Ascending aorta (tissue), 2 donors: ENCODE data around the gene RTCA. TPM values are rescaled to one million over a fixed set of nuclear protein-coding genes. Genes with fewer than 3 reads are reported as not detected.

Experiments
- DNase-seq, 2 donors: peaks; one replicate each; pipeline ENCODE4 v3.0.0-alpha.2; 2019; ENCODE audit warnings: low spot score in 2 of 2
- H3K27ac ChIP-seq, 2 donors: fragments of 200-600 bp; sonication (generic); one replicate each; pipeline ENCODE4 v1.5.1; 2016 to 2017; ENCODE audit warnings: mild to moderate bottlenecking in 1 of 2
- H3K27me3 ChIP-seq: fragments of 200-600 bp; sonication (generic); one replicate; pipeline ENCODE4 v1.5.1; 2017
- H3K36me3 ChIP-seq, 2 donors: fragments of 200-600 bp; sonication (generic); one replicate each; pipeline ENCODE4 v1.5.1; 2016
- H3K4me1 ChIP-seq, 2 donors: fragments of 200-600 bp; sonication (generic); one replicate each; pipeline ENCODE4 v1.5.1; 2016 to 2017; ENCODE audit warnings: mild to moderate bottlenecking in 1 of 2
- H3K4me3 ChIP-seq, 2 donors: fragments of 200-600 bp; sonication (generic); one replicate each; pipeline ENCODE4 v1.5.1; 2016 to 2017; ENCODE audit warnings: mild to moderate bottlenecking in 1 of 2
- H3K9me3 ChIP-seq, 2 donors: fragments of 200-600 bp; sonication (generic); one replicate each; pipeline ENCODE4 v1.5.1; 2016
- intact Hi-C: fragments of 100-400 bp; cut with DNase I; formaldehyde crosslinking; loops from one replicate; pipeline ENCODE4 v1.15.1; 2023
- total RNA-seq: library from RNA; depleted of rRNA; stranded (reverse); fragments of >200 nt; gene quantifications from one replicate; pipeline ENCODE4 v1.1.0, GENCODE V29; 2016
- TF ChIP-seq, protein P1 (sequence below), 3 experiments: fragments of 200-600 bp in 2 of 3; fragments of 450-650 bp in 1 of 3; sonication (generic) in 2 of 3; IDR thresholded peaks; one replicate each; pipeline ENCODE4 v1.5.1; 2016 to 2019; ENCODE audit warnings: antibody characterized with exemption in 3 of 3, mild to moderate bottlenecking in 1 of 3, moderate library complexity in 1 of 3

Gene RTCA
- total RNA-seq, 1 donor from 2014 or later, result 2.8 TPM

DNA sequence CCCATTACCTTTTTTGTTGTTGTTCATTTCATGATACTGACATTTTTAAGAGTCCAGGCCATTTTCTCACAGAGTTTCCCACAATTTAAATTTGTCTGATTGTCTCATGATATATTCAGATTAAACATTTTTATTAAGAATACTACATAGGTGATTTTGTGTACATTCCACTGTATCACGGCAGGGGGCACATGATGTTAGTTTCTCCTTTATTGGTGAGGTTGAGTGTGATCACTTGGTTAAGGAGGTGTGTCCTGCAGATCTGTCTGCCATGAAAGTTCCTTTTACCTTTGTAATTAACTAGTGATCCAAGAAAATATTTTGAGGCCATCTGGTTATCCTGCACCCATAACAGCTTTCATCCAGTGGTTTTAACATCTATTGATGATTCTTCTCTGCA lies 11.8 kb downstream of the RTCA start:
- Histone ChIP-seq H3K9me3 (no peaks in the 10 kb centered on the region), H3K27me3 (no peaks in the 10 kb centered on the region), H3K4me1 (no peaks in the 10 kb centered on the region), H3K27ac (no peak overlapping the region), H3K36me3 (peaks cover 66 to 77% of the 10 kb centered on the region in 2 donors), H3K4me3 (no peak overlapping the region)
- no peak for DNase-seq
- intact Hi-C loops, result no loop called here
- TF ChIP-seq, protein P1, sequence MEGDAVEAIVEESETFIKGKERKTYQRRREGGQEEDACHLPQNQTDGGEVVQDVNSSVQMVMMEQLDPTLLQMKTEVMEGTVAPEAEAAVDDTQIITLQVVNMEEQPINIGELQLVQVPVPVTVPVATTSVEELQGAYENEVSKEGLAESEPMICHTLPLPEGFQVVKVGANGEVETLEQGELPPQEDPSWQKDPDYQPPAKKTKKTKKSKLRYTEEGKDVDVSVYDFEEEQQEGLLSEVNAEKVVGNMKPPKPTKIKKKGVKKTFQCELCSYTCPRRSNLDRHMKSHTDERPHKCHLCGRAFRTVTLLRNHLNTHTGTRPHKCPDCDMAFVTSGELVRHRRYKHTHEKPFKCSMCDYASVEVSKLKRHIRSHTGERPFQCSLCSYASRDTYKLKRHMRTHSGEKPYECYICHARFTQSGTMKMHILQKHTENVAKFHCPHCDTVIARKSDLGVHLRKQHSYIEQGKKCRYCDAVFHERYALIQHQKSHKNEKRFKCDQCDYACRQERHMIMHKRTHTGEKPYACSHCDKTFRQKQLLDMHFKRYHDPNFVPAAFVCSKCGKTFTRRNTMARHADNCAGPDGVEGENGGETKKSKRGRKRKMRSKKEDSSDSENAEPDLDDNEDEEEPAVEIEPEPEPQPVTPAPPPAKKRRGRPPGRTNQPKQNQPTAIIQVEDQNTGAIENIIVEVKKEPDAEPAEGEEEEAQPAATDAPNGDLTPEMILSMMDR (IDR thresholded peaks at IDR 0.05), result no peak

DNA sequence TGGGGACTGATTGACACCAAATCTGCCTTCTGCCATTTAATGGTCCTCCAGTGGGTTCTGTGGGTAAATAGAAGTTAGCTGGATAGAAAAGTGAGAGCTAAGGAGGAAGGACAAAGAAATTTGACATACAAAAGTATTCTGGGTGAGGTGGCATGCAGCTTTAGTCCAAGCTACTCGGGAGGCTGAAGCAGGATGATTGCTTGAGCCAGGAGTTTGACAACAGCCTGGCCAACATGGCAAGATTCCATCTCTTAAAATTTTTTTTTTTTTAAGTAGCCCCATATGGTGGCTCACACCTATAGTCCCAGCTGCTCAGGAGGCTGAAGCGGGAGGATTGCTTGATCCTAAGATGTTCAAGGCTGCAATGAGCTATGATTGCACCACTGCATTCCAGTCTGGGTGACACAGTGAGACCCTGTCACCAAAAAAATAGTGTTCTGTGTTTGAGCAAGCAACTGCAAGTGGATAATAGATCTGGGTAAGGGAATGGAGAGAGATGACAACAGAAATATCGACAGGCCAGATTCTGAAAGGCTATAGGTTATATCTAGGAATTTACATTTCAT lies 13.4 kb downstream of the RTCA start:
- no peak for DNase-seq
- no peaks in the 10 kb centered on the region for H3K9me3 ChIP-seq
- TF ChIP-seq, protein P1 (IDR thresholded peaks at IDR 0.05), result no peak
- H3K27me3 ChIP-seq, result no peaks in the 10 kb centered on the region
- intact Hi-C loops, result no loop called here
- no peak overlapping the region for H3K4me3 ChIP-seq
- no peak overlapping the region for H3K27ac ChIP-seq
- H3K4me1 ChIP-seq, result no peaks in the 10 kb centered on the region
- peaks cover 59 to 68% of the 10 kb centered on the region in 2 donors for H3K36me3 ChIP-seq

DNA sequence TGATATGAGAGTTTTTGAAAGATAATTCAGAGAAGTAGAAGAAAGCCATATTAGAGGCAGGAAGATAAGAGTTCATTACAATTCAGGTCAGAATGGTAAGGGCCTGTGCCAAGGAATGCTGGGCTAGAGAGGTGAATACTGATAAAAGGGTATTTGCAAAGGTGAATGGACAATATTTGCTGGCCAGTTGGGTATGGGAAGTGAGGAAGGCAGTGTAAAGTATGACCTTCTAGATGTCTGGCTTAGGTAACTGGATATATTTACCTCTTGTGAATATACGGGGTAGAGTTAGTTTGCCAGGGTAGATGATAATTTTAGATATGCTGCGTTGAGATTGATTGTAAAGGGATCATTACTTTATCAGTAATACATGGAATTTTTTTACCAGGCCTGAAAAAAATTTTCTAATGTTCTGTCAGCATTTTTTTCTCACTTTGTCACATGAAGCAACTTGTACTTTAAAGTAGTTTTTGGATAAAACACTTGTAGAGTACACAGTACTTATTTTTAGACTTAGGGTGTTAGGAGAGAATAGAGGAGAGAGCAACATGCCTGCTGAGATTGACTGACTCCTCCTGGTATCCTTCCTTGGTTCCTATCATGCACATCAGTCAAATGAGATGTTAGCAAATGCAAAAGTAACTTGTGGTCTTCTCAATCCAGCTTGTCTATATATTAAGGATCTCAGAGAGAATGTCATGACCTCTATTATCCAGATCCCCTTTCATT lies 14.1 kb downstream of the RTCA start:
- H3K9me3 ChIP-seq, result no peaks in the 10 kb centered on the region
- no peaks in the 10 kb centered on the region for H3K4me1 ChIP-seq
- peaks cover 59 to 71% of the 10 kb centered on the region in 2 donors for H3K36me3 ChIP-seq
- TF ChIP-seq, protein P1 (IDR thresholded peaks at IDR 0.05), result no peak
- no peak for DNase-seq
- no peak overlapping the region for H3K4me3 ChIP-seq
- no peak overlapping the region for H3K27ac ChIP-seq
- intact Hi-C loops, result no loop called here
- H3K27me3 ChIP-seq, result no peaks in the 10 kb centered on the region

DNA sequence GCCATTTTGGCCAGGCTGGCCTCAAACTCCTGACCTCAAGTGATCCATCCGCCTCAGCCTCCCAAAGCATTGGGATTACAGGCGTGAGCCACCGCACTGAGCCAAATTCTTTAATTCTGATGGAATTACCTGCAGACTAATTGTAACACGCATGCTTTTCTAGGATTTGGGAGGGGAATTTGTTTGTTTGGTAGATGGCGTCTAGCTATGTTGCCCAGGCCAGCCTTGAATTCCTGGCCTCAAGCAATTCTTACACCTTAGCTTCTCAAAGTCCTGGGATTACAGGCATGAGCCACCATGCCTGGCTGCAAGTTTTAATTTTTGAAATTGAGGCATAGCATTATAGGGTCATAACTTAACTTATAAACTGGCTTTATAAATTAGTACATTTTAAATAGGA lies 18.6 kb downstream of the RTCA start:
- no peaks in the 10 kb centered on the region for H3K4me1 ChIP-seq
- H3K36me3 ChIP-seq, result peaks cover 52 to 65% of the 10 kb centered on the region in 2 donors
- H3K27ac ChIP-seq, result no peak overlapping the region

DNA sequence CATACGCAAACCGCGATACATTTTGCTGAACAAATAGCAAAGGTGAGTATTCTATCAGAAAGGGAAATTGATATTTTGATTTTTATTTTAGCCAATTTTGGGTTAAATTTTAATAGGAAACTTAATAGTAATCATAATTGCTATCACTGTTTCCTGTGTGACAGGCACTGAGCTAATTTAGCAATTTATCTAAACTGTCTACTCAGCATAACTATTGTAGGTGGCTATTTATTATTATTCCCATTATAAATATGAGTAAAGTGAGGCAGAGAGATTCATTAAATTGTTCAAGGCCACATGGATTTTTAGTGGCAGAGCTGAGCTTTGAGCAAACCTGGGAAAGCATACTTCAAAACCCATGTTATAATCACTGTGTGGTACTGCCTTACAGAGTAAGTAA lies 21.1 kb downstream of the RTCA start:
- no peak for DNase-seq
- no peak overlapping the region for H3K27ac ChIP-seq
- TF ChIP-seq, protein P1 (IDR thresholded peaks at IDR 0.05), result no peak
- intact Hi-C loops, result no loop called here
- H3K27me3 ChIP-seq, result no peaks in the 10 kb centered on the region
- no peaks in the 10 kb centered on the region for H3K4me1 ChIP-seq
- H3K36me3 ChIP-seq, result peaks cover 52 to 72% of the 10 kb centered on the region in 2 donors
- no peak overlapping the region for H3K4me3 ChIP-seq
- no peaks in the 10 kb centered on the region for H3K9me3 ChIP-seq

More for the DNA sequence above, 18.6 kb downstream of the RTCA start:
- DNase-seq, result no peak
- intact Hi-C loops, result no loop called here
- Histone ChIP-seq H3K4me3 (no peak overlapping the region), H3K27me3 (no peaks in the 10 kb centered on the region), H3K9me3 (no peaks in the 10 kb centered on the region)
- TF ChIP-seq, protein P1 (IDR thresholded peaks at IDR 0.05), result no peak
